ENCODE results near the gene GET4. TPM values are rescaled to one million over a fixed set of nuclear protein-coding genes. Genes with fewer than 3 reads are reported as not detected.

Gene GET4
- total RNA-seq, 3 donors from 2014 or later (not counting 1 experiment from before 2014, with no cell fraction given), result 69.3 to 81.6 (median 73.2) TPM

GRCh38 chr7:879706-880105 lies 3.4 kb downstream of the GET4 start:
- H3K36me3 Mint-ChIP-seq, result no peaks in the 10 kb centered on the region
- ATAC-seq, result no peak
- no peak for TF ChIP-seq CTCF (IDR thresholded peaks at IDR 0.05)
- H3K27me3 Mint-ChIP-seq (ENCODE audit: low read depth in 2 of 2), result no peaks in the 10 kb centered on the region
- DNase-seq, result no peak
- Histone ChIP-seq H3K36me3 (ENCODE audit: control insufficient read depth, insufficient read depth, low read length) (no peaks in the 10 kb centered on the region), H3K27me3 (ENCODE audit: control insufficient read depth, insufficient read depth, low read length) (no peaks in the 10 kb centered on the region), H3K9me3 (ENCODE audit: control insufficient read depth, insufficient read depth, low read length) (no peaks in the 10 kb centered on the region), H3K4me3 (ENCODE audit: low read length) (no peak overlapping the region), H3K27ac (ENCODE audit: low read length) (no peak overlapping the region), H3K4me1 (ENCODE audit: control insufficient read depth, insufficient read depth, low read length) (peaks cover 39% of the 10 kb centered on the region)
- H3K9me3 Mint-ChIP-seq, result no peaks in the 10 kb centered on the region
- no peak overlapping the region for H3K27ac Mint-ChIP-seq
- intact Hi-C loops (cut with micrococcal nuclease), result no loop called here
- 93% methylated on average over 14 of the region's 14 CpGs for WGBS (ENCODE audit: insufficient coverage)
- peaks cover 20 to 31% of the 10 kb centered on the region in 2 donors for H3K4me1 Mint-ChIP-seq
- no peak overlapping the region for H3K4me3 Mint-ChIP-seq

- H3K4me3 Mint-ChIP-seq, result no peak overlapping the region
- Histone ChIP-seq H3K27me3 (ENCODE audit: control insufficient read depth, insufficient read depth, low read length) (no peaks in the 10 kb centered on the region), H3K36me3 (ENCODE audit: control insufficient read depth, insufficient read depth, low read length) (no peaks in the 10 kb centered on the region), H3K9me3 (ENCODE audit: control insufficient read depth, insufficient read depth, low read length) (no peaks in the 10 kb centered on the region), H3K27ac (ENCODE audit: low read length) (no peak overlapping the region), H3K4me1 (ENCODE audit: control insufficient read depth, insufficient read depth, low read length) (peaks cover 42% of the 10 kb centered on the region), H3K4me3 (ENCODE audit: low read length) (no peak overlapping the region)
- H3K4me1 Mint-ChIP-seq, result peaks cover 21 to 33% of the 10 kb centered on the region in 2 donors
- TF ChIP-seq CTCF (IDR thresholded peaks at IDR 0.05), result no peak
- H3K36me3 Mint-ChIP-seq, result no peaks in the 10 kb centered on the region
- no peaks in the 10 kb centered on the region for H3K9me3 Mint-ChIP-seq
- intact Hi-C loops (cut with micrococcal nuclease), result no loop called here
- 93% methylated on average over 15 of the region's 15 CpGs for WGBS (ENCODE audit: insufficient coverage)
- ATAC-seq (no peak), DNase-seq (no peak)
- no peak overlapping the region for H3K27ac Mint-ChIP-seq
- no peaks in the 10 kb centered on the region for H3K27me3 Mint-ChIP-seq (ENCODE audit: low read depth in 2 of 2)
Observed at GRCh38 chr7:880450-880849, 4.1 kb downstream of the GET4 start.

- Mint-ChIP-seq H3K36me3 (no peaks in the 10 kb centered on the region), H3K27ac (no peak overlapping the region), H3K4me1 (peaks cover 21 to 37% of the 10 kb centered on the region in 2 donors), H3K4me3 (no peak overlapping the region), H3K9me3 (no peaks in the 10 kb centered on the region), H3K27me3 (ENCODE audit: low read depth in 2 of 2) (no peaks in the 10 kb centered on the region)
- Histone ChIP-seq H3K36me3 (ENCODE audit: control insufficient read depth, insufficient read depth, low read length) (peaks cover 5% of the 10 kb centered on the region), H3K27ac (ENCODE audit: low read length) (no peak overlapping the region), H3K4me1 (ENCODE audit: control insufficient read depth, insufficient read depth, low read length) (peaks cover 40% of the 10 kb centered on the region), H3K9me3 (ENCODE audit: control insufficient read depth, insufficient read depth, low read length) (no peaks in the 10 kb centered on the region), H3K4me3 (ENCODE audit: low read length) (no peak overlapping the region), H3K27me3 (ENCODE audit: control insufficient read depth, insufficient read depth, low read length) (no peaks in the 10 kb centered on the region)
- ATAC-seq (no peak), DNase-seq (no peak)
- TF ChIP-seq CTCF (IDR thresholded peaks at IDR 0.05), result no peak
- 99% methylated on average over 18 of the region's 20 CpGs for WGBS (ENCODE audit: insufficient coverage)
- intact Hi-C loops (cut with micrococcal nuclease), result no loop called here
Observed at GRCh38 chr7:881441-882234, 5.3 kb downstream of the GET4 start.

Measured in natural killer cell (primary cell).